Activated naive CD4-positive, alpha-beta T cell treated with Interleukin-2 at 50 U/mL for 16 hours (primary cell): Measurements from ENCODE around the gene NGEF.

Experiments
- DNase-seq: peaks from one replicate; pipeline ENCODE4 v3.0.0-alpha.2; 2020

The NGEF gene

GRCh38 chr2:233044974-233045605 is 32.0 kb upstream of the NGEF start:
- DNase-seq = no peak

GRCh38 chr2:233042549-233042948 is 29.5 kb upstream of the NGEF start:
- DNase-seq = no peak

- no peak for DNase-seq
Observed at GRCh38 chr2:233041722-233042323, 28.8 kb upstream of the NGEF start.

- DNase-seq = no peak
Observed at GRCh38 chr2:233040571-233040970, 27.5 kb upstream of the NGEF start.

- DNase-seq = no peak
Observed at GRCh38 chr2:233039846-233040530, 26.9 kb upstream of the NGEF start.

GRCh38 chr2:233039212-233039845 is 26.3 kb upstream of the NGEF start:
- DNase-seq = no peak

GRCh38 chr2:233037078-233037477 is 24.0 kb upstream of the NGEF start:
- no peak for DNase-seq

GRCh38 chr2:233036162-233036838 is 23.2 kb upstream of the NGEF start:
- no peak for DNase-seq

- DNase-seq = no peak
Observed at GRCh38 chr2:233035426-233036161, 22.5 kb upstream of the NGEF start.

GRCh38 chr2:233034091-233034882 is 21.2 kb upstream of the NGEF start:
- no peak for DNase-seq

- no peak for DNase-seq
Observed at GRCh38 chr2:233033672-233034071, 20.6 kb upstream of the NGEF start.

- no peak for DNase-seq
Observed at GRCh38 chr2:233032551-233033320, 19.7 kb upstream of the NGEF start, which contains the start of gene NEU2. NEU2 (plus strand) TSS chr2:233032672; CDS start chr2:233032672, 0 bp downstream.

GRCh38 chr2:233031556-233032500 is 18.8 kb upstream of the NGEF start:
- DNase-seq = no peak

GRCh38 chr2:233029321-233029720 is 16.3 kb upstream of the NGEF start:
- no peak for DNase-seq

GRCh38 chr2:233026198-233026813 is 13.2 kb upstream of the NGEF start:
- no peak for DNase-seq

GRCh38 chr2:233025706-233026105 is 12.7 kb upstream of the NGEF start:
- DNase-seq = no peak

- no peak for DNase-seq
Observed at GRCh38 chr2:233023761-233024410, 10.8 kb upstream of the NGEF start.

- DNase-seq = no peak
Observed at GRCh38 chr2:233023007-233023760, 10.1 kb upstream of the NGEF start.
